MV-4-11 (cell line): ENCODE measurements around the gene ZNF18.
"Not testable (repeated sequence)": the region's sequence is repeated elsewhere in the genome, so short reads cannot be mapped to it uniquely, and the experiment has no call there.

ENCODE experiments used
- DNase-seq: peaks from one replicate; lab custom pipeline; 2025; lab: John Stamatoyannopoulos, UW

Gene ZNF18

GRCh38 chr17:11981862-11982261, 15.4 kb downstream of the ZNF18 start:
- no peak for DNase-seq

- DNase-seq: no peak
These were observed 16.5 kb downstream of the ZNF18 start for GRCh38 chr17:11980813-11981212.

- no peak for DNase-seq
These were observed 17.5 kb downstream of the ZNF18 start for GRCh38 chr17:11979795-11980194.

GRCh38 chr17:11972741-11973140, 24.5 kb downstream of the ZNF18 start:
- not testable (repeated sequence) for DNase-seq

DNA sequence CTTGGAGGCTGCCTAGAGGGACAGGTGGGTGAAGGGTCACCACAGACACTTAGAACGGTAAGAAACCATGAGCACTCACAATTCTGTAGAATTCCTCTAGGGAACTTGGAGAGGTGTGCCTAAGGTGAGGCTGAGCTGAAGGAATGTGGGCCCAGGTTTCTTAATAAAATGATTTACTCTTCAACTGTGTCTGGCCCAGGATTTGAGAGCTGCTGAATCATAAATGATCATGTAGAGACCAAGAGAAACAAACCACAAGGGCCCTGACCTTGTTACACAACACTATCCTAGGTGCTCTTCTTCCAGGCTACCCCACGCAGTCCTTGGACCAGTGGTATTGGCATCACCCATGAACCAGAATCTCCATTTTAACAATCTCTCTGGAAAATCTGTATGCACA, 27.7 kb downstream of the ZNF18 start:
- no peak for DNase-seq

DNA sequence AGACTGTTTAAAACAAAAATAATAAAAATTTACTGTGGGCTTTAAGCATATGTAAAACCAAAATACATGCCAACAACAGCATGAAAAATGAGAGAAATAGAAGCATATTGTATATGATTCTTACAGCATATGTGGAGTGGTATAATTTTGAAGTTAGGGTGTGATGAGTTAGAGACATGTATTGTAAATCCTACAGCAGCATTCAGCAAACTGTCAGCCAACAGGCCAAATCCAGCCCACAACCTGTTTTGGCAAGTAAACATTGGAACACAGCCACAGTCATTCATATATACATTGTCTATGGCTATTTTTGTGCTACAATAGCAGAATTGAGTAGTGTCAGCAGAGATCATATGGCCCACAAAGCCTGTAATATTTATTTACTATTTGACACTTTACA, 42.3 kb downstream of the ZNF18 start:
- DNase-seq: no peak

DNA sequence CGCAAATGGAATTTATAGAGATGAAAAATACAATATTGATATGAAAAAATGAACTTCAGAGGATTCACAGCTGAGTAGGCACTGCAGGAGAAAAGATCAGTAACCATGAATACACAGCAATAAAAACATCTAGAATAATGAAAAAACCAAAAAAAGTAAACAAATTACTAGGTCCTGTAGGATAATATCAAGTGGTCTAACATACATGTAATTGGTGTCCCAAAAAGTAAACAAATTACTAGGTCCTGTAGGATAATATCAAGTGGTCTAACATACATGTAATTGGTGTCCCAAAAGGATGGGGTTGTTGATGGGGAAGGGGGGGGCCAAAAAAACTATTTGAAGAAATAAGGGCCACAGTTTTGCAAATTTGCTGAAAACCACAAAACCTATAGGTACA, 43.4 kb downstream of the ZNF18 start:
- DNase-seq: no peak

DNA sequence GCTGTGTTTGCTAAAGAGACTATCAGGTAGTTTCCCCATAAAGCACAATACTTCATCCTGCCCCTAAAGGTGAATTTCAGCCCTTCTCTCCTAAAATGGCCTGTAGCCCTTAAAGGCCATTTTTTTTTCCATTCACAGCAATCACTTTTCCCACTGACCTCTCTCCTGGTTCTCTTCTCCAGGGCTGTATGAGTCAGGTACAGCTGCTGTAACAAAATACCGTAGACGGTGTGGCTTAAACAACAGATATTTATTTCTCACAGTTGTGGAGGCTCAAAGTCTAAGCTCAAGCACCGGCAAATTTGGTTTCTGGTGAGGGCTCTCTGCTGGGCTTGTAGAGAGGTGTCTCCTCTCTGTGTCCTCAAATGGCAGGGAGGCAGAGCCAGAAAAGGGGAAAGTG, 44.7 kb downstream of the ZNF18 start:
- DNase-seq: no peak

- DNase-seq: no peak
These were observed 46.3 kb downstream of the ZNF18 start for GRCh38 chr17:11950771-11951519.

GRCh38 chr17:11949571-11949970, 47.7 kb downstream of the ZNF18 start:
- DNase-seq: not testable (repeated sequence)

GRCh38 chr17:11948789-11949188, 48.5 kb downstream of the ZNF18 start:
- DNase-seq: no peak

DNA sequence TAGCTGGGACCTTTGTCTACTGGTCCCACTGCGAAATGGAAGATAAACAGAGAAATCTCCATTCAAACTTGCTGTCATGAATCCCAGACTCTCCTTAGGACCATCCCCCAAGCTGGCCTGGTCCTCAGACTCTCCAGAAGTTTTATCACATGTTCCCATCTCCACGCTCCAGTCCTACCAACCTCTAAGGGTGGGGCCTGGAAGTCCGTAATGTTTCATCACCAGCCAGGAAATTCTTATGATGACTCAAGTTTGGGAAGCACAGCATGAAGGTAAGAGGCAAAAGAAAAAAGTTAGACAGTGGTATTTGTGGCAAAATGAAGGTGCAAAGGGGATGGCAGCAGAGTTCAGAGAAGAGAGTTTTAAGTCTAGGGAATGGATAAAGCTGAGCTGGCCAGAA, 52.7 kb downstream of the ZNF18 start:
- no peak for DNase-seq

DNA sequence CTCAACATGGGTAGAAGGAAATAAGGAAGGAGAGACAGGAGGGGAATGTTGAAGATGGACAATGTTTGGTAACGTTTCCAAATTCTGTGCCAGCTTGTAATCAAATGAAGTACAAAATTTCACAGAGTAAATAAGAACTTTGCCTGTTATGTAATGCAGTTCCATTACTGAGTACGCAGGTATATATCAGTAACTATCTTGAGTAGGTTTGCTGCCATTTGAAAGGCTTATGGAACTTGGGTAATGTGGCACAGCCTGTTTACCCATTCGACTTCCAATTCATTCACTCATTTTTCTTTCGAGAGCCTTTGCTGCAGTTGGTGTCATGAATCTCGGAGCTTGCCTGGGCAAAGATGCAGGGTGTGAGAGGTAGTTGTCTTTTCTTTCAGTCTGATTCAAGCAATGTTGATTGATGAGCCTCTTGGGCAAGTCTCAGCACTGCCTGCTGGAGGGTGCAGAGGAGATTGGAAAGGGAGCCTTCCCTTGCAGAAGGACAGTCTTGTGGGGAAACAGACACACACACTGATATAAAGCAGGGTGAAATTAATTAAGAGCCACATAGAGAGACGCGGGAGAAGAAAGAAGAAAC, 53.4 kb downstream of the ZNF18 start:
- DNase-seq: no peak

DNA sequence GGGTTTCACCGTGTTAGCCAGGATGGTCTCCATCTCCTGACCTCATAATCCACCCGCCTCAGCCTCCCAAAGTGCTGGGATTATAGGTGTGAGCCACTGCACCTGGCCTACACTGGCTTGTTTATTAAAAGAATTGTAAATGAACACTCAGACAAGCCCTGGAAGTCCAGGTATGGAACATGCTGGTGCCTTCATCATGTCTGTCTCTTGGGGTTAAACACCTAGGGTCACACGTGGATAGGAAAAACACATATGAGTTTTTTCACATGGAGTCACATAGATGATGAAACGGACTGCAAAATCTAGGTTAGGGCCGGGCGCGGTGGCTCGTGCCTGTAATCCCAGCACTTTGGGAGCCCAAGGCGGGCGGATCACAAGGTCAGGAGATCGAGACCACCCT, 54.2 kb downstream of the ZNF18 start:
- not testable (repeated sequence) for DNase-seq

- DNase-seq: no peak
These were observed 56.4 kb downstream of the ZNF18 start for GRCh38 chr17:11940904-11941303.

GRCh38 chr17:11935734-11936406, 61.4 kb downstream of the ZNF18 start:
- DNase-seq: peak; percentile 53

DNA sequence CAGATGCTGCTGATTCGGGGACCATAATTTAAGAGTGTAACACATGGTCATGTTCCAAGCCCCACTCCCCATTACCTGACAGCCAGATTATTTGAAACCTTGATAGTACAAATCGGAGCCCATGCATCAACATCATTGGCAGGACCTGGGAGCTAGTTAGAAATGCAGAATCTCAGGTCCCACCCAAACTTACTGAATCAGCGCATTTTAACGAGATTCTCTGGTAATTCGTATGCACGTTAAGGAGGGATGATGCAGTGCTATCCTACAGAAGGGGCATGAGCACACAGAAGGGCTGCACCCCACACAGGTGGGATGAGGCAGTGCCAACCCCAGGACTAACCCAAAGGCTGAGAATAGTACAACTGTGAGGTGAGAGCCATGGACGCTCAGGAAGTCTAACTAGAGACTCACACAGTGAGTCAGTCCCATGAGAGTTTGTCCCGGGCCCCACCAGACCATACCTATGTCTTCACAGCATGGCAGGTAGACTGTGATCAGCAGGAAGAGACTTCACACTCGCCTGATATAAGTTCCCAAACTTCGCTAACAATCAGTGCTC, 64.9 kb downstream of the ZNF18 start:
- DNase-seq: no peak

DNA sequence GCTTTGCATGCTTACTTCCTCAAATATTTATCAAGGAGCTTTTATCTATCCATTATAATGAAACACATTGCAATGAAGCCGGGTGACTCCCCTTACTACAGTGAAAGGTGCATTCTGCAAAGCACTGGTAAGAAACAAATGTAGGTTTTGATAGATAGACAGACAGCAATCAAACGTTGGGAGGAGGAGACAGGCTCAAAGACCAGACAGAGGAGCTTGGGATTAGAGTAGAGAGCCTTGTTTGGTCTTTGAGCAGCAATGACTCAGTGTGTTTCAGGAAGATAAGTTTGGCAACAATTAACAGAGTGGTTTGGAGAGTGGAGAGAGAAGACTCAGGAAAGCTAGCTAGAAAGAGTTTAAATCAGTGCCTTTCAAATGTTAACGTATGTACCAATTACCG, 68.8 kb downstream of the ZNF18 start:
- peak; percentile 9 for DNase-seq
